Stimulated activated naive CD4-positive, alpha-beta T cell (primary cell): ENCODE data around the gene TBCE.
A peak's percentile ranks its signal among the peaks of the same experiment; 100 is the strongest.

Experiments
- DNase-seq, 6 experiments: peaks; one replicate each; lab custom pipeline; 2025; lab: John Stamatoyannopoulos, UW

The TBCE gene

GRCh38 chr1:235367000-235367908, at the start of gene TBCE:
TSS of gene TBCE (plus strand) at chr1:235367427. CDS start at chr1:235380050, 12,623 bp downstream.
- DNase-seq = peak; percentile 35 to 77 (median 62)

GRCh38 chr1:235319255-235319654, 48.0 kb upstream of the TBCE start:
- DNase-seq = no peak

- DNase-seq = no peak
These were observed 46.6 kb upstream of the TBCE start for GRCh38 chr1:235320521-235321179.

GRCh38 chr1:235324296-235324695, 42.9 kb upstream of the TBCE start:
- DNase-seq = no peak

GRCh38 chr1:235325139-235325538, 42.1 kb upstream of the TBCE start:
- DNase-seq = no peak

GRCh38 chr1:235325854-235326253, 41.4 kb upstream of the TBCE start:
- no peak for DNase-seq

- peak; percentile 52 to 73 (median 68) for DNase-seq
These were observed 40.3 kb upstream of the TBCE start for GRCh38 chr1:235326719-235327558.

GRCh38 chr1:235327559-235328270, 39.5 kb upstream of the TBCE start, which contains the start of gene ARID4B:
TSS of gene ARID4B (minus strand) at chr1:235328179. CDS start at chr1:235326919, 1,260 bp downstream.
- peak in 2 of 6 experiments; percentile 67 to 77 for DNase-seq

- peak; percentile 98 to 100 (median 99) for DNase-seq
These were observed 38.7 kb upstream of the TBCE start, which contains the start of gene GGPS1 for GRCh38 chr1:235328271-235329138. TSS of gene GGPS1 (plus strand) at chr1:235328570. CDS start at chr1:235335265, 6,695 bp downstream.

GRCh38 chr1:235329139-235329902, 37.9 kb upstream of the TBCE start:
- peak in 3 of 6 experiments; percentile 23 to 81 (median 65) for DNase-seq

- no peak for DNase-seq
These were observed 36.3 kb upstream of the TBCE start for GRCh38 chr1:235330918-235331285.

GRCh38 chr1:235331401-235331800, 35.8 kb upstream of the TBCE start:
- DNase-seq = no peak

- DNase-seq = peak in 3 of 6 experiments; percentile 31 to 34 (median 31)
These were observed 30.3 kb upstream of the TBCE start for GRCh38 chr1:235336903-235337302.

GRCh38 chr1:235339746-235340145, 27.5 kb upstream of the TBCE start:
- no peak for DNase-seq

- no peak for DNase-seq
These were observed 25.9 kb upstream of the TBCE start for GRCh38 chr1:235341334-235341733.

GRCh38 chr1:235342039-235342438, 25.2 kb upstream of the TBCE start:
- no peak for DNase-seq

- DNase-seq = no peak
These were observed 24.8 kb upstream of the TBCE start for GRCh38 chr1:235342471-235342870.

GRCh38 chr1:235343726-235344125, 23.5 kb upstream of the TBCE start:
- DNase-seq = no peak

- no peak for DNase-seq
These were observed 15.8 kb upstream of the TBCE start for GRCh38 chr1:235351441-235351840.
